ENCODE data around the gene ADAT1.

Gene ADAT1

GRCh38 chr16:75621170-75621477, 2.0 kb downstream of the ADAT1 start:
- in situ Hi-C loops (cut with MboI; ENCODE audit: low sequenced_read_pairs, unreplicated experiment): no loop called here

GRCh38 chr16:75620326-75621169, 2.5 kb downstream of the ADAT1 start:
- no peak for DNase-seq (ENCODE audit: low spot score)
- no peak for TF ChIP-seq CTCF (IDR thresholded peaks at IDR 0.05; ENCODE audit: borderline replicate concordance, control extremely low read depth, extremely low read depth, insufficient read depth, missing control alignments)
- in situ Hi-C loops (cut with MboI; ENCODE audit: low sequenced_read_pairs, unreplicated experiment): no loop called here

More at GRCh38 chr16:75621170-75621477, 2.0 kb downstream of the ADAT1 start:
- DNase-seq (ENCODE audit: low spot score): peak; percentile 47
- TF ChIP-seq CTCF (IDR thresholded peaks at IDR 0.05; ENCODE audit: borderline replicate concordance, control extremely low read depth, extremely low read depth, insufficient read depth, missing control alignments): no peak

GRCh38 chr16:75618780-75619179, 4.3 kb downstream of the ADAT1 start:
- in situ Hi-C loops (cut with MboI; ENCODE audit: low sequenced_read_pairs, unreplicated experiment): no loop called here
- no peak for TF ChIP-seq CTCF (IDR thresholded peaks at IDR 0.05; ENCODE audit: borderline replicate concordance, control extremely low read depth, extremely low read depth, insufficient read depth, missing control alignments)
- DNase-seq (ENCODE audit: low spot score): no peak

- in situ Hi-C loops (cut with MboI; ENCODE audit: low sequenced_read_pairs, unreplicated experiment): no loop called here
- no peak for DNase-seq (ENCODE audit: low spot score)
- TF ChIP-seq CTCF (IDR thresholded peaks at IDR 0.05; ENCODE audit: borderline replicate concordance, control extremely low read depth, extremely low read depth, insufficient read depth, missing control alignments): no peak
Measured at GRCh38 chr16:75617121-75617520, 6.0 kb downstream of the ADAT1 start.

- in situ Hi-C loops (cut with MboI; ENCODE audit: low sequenced_read_pairs, unreplicated experiment): no loop called here
- TF ChIP-seq CTCF (IDR thresholded peaks at IDR 0.05; ENCODE audit: borderline replicate concordance, control extremely low read depth, extremely low read depth, insufficient read depth, missing control alignments): no peak
Measured at GRCh38 chr16:75616521-75617010, 6.5 kb downstream of the ADAT1 start.

GRCh38 chr16:75615619-75616018, 7.5 kb downstream of the ADAT1 start:
- no peak for DNase-seq (ENCODE audit: low spot score)
- in situ Hi-C loops (cut with MboI; ENCODE audit: low sequenced_read_pairs, unreplicated experiment): no loop called here
- TF ChIP-seq CTCF (IDR thresholded peaks at IDR 0.05; ENCODE audit: borderline replicate concordance, control extremely low read depth, extremely low read depth, insufficient read depth, missing control alignments): no peak

More at GRCh38 chr16:75616521-75617010, 6.5 kb downstream of the ADAT1 start:
- no peak for DNase-seq (ENCODE audit: low spot score)
